Osteocyte (in vitro differentiated cells): ENCODE measurements around the gene EPHB2. TPM values are rescaled to one million over a fixed set of nuclear protein-coding genes. Genes with fewer than 3 reads are reported as not detected.

Experiments used
- DNase-seq: peaks from one replicate; pipeline ENCODE4 v3.0.0; 2021; ENCODE audit warnings: mixed read lengths; ENCODE audit not compliant: unreplicated experiment; ENCODE audit errors: extremely low spot score
- H3K27ac Mint-ChIP-seq: one replicate; pipeline ENCODE4 v1.8.0; 2021; ENCODE audit warnings: mild to moderate bottlenecking, mixed read lengths; ENCODE audit not compliant: unreplicated experiment
- H3K27me3 Mint-ChIP-seq: one replicate; pipeline ENCODE4 v1.8.0; 2021; ENCODE audit warnings: mixed read lengths; ENCODE audit not compliant: unreplicated experiment
- H3K36me3 Mint-ChIP-seq: one replicate; pipeline ENCODE4 v1.8.0; 2021; ENCODE audit warnings: mixed read lengths; ENCODE audit not compliant: unreplicated experiment
- H3K4me1 Mint-ChIP-seq: one replicate; pipeline ENCODE4 v1.8.0; 2021; ENCODE audit warnings: mixed read lengths; ENCODE audit not compliant: unreplicated experiment
- H3K4me3 Mint-ChIP-seq: one replicate; pipeline ENCODE4 v1.8.0; 2021; ENCODE audit warnings: mild to moderate bottlenecking, moderate library complexity, mixed read lengths; ENCODE audit not compliant: unreplicated experiment
- H3K9me3 Mint-ChIP-seq: one replicate; pipeline ENCODE4 v1.8.0; 2021; ENCODE audit warnings: mixed read lengths; ENCODE audit not compliant: unreplicated experiment
- total RNA-seq: library from RNA; stranded (reverse); gene quantifications from 2 replicates; pipeline ENCODE4 v1.2.1, GENCODE V29; 2021
- TF ChIP-seq, protein P1 (sequence below): fragments of 200-600 bp; sonication (generic); IDR thresholded peaks from 2 replicates; pipeline ENCODE4 v1.5.0; 2021; ENCODE audit warnings: antibody characterized with exemption, mild to moderate bottlenecking, moderate library complexity

The EPHB2 gene
- total RNA-seq, 1 donor from 2014 or later: 32.5 TPM

DNA sequence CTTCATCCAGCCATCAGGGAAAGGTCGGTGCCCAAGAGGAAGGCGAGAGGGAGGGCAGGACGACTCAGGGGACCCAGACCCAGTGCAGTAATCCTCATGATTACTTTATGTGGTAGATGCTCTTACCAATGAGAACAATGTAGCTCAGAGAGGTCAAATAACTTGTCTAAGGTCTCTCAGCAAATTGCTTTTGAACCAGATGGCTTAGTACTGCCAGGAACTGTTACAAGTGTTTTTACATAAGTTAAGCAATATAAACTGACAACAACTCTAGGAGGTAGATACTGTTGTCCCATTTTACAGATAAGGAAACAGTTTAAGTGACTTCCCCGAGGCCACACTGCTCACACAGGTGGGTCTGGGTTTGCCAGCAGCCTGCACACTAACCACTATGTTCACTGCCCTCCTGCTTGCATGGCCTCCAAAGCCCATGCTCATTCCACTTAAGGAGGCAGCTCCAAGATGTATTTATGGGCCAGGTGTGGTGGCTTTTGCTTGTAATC is 150.3 kb downstream of the EPHB2 start:
- no peak overlapping the region for H3K27ac Mint-ChIP-seq

DNA sequence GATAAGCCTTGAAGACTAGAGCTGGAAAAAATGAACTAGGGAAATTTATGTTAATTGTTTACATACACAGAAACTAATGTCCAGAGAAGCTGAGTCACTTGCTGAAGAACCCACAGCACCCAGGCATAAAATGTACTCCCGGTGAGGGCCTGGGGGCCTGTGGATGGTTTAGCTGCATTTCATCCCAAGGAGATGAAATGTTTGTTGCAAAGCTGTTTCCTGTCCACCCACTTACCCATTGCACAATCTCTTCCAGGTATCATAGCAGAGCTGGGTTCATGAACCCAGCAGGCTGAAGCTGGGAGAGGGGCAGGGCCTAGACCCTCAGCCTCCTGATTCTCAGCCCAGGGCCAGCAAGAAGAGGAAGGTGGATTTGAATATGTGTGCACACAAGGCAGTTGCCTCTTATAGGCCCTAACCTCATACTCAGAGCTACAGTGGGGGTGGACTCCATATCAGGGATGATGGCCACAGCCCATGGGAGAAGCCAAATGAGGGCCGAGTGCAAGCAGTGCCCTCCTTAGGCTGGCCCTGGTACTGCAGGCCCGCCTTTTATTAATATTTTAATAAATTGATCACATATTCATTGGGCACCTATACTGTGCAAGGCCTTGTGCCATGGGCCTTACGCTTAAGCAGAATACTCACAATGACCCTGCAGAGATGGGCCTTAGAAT is 151.3 kb downstream of the EPHB2 start:
- H3K4me3 Mint-ChIP-seq: no peak overlapping the region

More for the DNA sequence above, 150.3 kb downstream of the EPHB2 start:
- H3K4me3 Mint-ChIP-seq: no peak overlapping the region
- TF ChIP-seq, protein P1, sequence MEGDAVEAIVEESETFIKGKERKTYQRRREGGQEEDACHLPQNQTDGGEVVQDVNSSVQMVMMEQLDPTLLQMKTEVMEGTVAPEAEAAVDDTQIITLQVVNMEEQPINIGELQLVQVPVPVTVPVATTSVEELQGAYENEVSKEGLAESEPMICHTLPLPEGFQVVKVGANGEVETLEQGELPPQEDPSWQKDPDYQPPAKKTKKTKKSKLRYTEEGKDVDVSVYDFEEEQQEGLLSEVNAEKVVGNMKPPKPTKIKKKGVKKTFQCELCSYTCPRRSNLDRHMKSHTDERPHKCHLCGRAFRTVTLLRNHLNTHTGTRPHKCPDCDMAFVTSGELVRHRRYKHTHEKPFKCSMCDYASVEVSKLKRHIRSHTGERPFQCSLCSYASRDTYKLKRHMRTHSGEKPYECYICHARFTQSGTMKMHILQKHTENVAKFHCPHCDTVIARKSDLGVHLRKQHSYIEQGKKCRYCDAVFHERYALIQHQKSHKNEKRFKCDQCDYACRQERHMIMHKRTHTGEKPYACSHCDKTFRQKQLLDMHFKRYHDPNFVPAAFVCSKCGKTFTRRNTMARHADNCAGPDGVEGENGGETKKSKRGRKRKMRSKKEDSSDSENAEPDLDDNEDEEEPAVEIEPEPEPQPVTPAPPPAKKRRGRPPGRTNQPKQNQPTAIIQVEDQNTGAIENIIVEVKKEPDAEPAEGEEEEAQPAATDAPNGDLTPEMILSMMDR: no peak
- H3K4me1 Mint-ChIP-seq: no peaks in the 10 kb centered on the region
- H3K9me3 Mint-ChIP-seq: no peaks in the 10 kb centered on the region
- no peak for DNase-seq
- H3K36me3 Mint-ChIP-seq: peaks cover 14% of the 10 kb centered on the region
- no peaks in the 10 kb centered on the region for H3K27me3 Mint-ChIP-seq

DNA sequence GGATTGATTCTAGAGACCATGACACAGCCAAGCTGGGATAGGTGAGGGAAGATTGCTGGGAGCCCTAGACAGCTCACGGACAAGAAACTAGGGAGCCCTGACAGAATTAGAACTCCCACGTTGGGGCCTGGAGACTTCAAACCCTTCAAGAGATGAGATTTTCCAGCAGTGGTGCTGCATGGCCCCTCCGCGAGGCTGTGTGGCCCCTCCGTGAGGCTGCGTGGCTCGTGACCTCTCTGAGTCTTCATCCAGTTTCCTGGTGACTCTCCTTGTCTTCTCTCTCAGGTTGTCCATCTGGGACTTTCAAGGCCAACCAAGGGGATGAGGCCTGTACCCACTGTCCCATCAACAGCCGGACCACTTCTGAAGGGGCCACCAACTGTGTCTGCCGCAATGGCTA is 152.1 kb downstream of the EPHB2 start:
- H3K36me3 Mint-ChIP-seq: peaks cover 24% of the 10 kb centered on the region
- H3K4me3 Mint-ChIP-seq: no peak overlapping the region
- H3K4me1 Mint-ChIP-seq: no peaks in the 10 kb centered on the region
- H3K27ac Mint-ChIP-seq: no peak overlapping the region
- no peaks in the 10 kb centered on the region for H3K27me3 Mint-ChIP-seq
- H3K9me3 Mint-ChIP-seq: no peaks in the 10 kb centered on the region
- no peak for DNase-seq
- TF ChIP-seq, protein P1: no peak

More for the DNA sequence above, 151.3 kb downstream of the EPHB2 start:
- Mint-ChIP-seq H3K27me3 (no peaks in the 10 kb centered on the region), H3K27ac (no peak overlapping the region), H3K36me3 (peaks cover 20% of the 10 kb centered on the region), H3K4me1 (no peaks in the 10 kb centered on the region), H3K9me3 (no peaks in the 10 kb centered on the region)
- TF ChIP-seq, protein P1: peak; percentile 84
- DNase-seq: no peak

DNA sequence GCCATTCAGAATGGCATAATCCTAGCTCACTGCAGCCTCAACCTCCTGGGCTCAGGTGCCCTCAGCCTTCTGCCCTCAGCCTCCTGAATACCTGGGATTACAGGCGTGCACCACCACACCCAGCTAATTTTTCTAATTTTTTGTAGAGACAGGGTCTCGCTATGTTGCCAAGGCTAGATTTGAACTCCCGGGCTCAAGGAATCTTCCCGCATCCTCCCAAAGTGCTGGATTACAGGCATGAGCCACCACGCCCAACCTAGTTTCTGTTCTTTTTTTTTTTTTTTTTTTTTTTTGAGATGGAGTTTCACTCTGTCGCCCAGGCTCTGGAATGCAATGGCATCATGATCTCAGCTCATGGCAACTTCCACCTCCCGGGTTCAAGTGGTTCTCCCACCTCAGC is 153.1 kb downstream of the EPHB2 start:
- peaks cover 28% of the 10 kb centered on the region for H3K36me3 Mint-ChIP-seq
- H3K9me3 Mint-ChIP-seq: no peaks in the 10 kb centered on the region
- H3K27ac Mint-ChIP-seq: no peak overlapping the region
- H3K4me3 Mint-ChIP-seq: no peak overlapping the region
- TF ChIP-seq, protein P1: no peak
- no peaks in the 10 kb centered on the region for H3K4me1 Mint-ChIP-seq
- no peaks in the 10 kb centered on the region for H3K27me3 Mint-ChIP-seq
- no peak for DNase-seq

DNA sequence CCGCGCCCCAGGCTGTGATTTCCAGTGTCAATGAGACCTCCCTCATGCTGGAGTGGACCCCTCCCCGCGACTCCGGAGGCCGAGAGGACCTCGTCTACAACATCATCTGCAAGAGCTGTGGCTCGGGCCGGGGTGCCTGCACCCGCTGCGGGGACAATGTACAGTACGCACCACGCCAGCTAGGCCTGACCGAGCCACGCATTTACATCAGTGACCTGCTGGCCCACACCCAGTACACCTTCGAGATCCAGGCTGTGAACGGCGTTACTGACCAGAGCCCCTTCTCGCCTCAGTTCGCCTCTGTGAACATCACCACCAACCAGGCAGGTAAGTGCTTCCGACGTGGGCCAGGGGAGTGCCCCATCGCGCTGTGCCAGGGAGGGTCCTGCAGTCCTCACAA is 154.2 kb downstream of the EPHB2 start:
- no peak overlapping the region for H3K27ac Mint-ChIP-seq
- peaks cover 31% of the 10 kb centered on the region for H3K36me3 Mint-ChIP-seq
- no peak for DNase-seq
- H3K4me3 Mint-ChIP-seq: no peak overlapping the region
- no peaks in the 10 kb centered on the region for H3K9me3 Mint-ChIP-seq
- H3K27me3 Mint-ChIP-seq: no peaks in the 10 kb centered on the region
- TF ChIP-seq, protein P1: no peak
- no peaks in the 10 kb centered on the region for H3K4me1 Mint-ChIP-seq
